H9 (cell line): Measurements from ENCODE around the gene MAN1A2. TPM values are rescaled to one million over a fixed set of nuclear protein-coding genes. Genes with fewer than 3 reads are reported as not detected.
A peak's percentile ranks its signal among the peaks of the same experiment; 100 is the strongest.
"Not testable (repeated sequence)": the region's sequence is repeated elsewhere in the genome, so short reads cannot be mapped to it uniquely, and the experiment has no call there.

ENCODE experiments used
- DNase-seq: peaks from one replicate; pipeline ENCODE4 v3.0.0-alpha.2; 2017
- H2AFZ ChIP-seq: one replicate; pipeline ENCODE4 v1.6.1; 2013; ENCODE audit warnings: mild to moderate bottlenecking, low read length, control low read depth, moderate library complexity
- H2AK5ac ChIP-seq: 2 replicates; pipeline ENCODE4 v1.6.1; 2013; ENCODE audit warnings: low read length, control low read depth, mixed read lengths; ENCODE audit not compliant: insufficient read length
- H2BK120ac ChIP-seq: one replicate; pipeline ENCODE4 v1.6.1; 2013; ENCODE audit warnings: low read depth, mild to moderate bottlenecking, low read length, control low read depth, inconsistent platforms; ENCODE audit not compliant: poor library complexity, severe bottlenecking
- H2BK12ac ChIP-seq: 2 replicates; pipeline ENCODE4 v1.6.1; 2013; ENCODE audit warnings: low read length, control low read depth, mixed read lengths, low read depth; ENCODE audit not compliant: insufficient read length
- H2BK15ac ChIP-seq: 2 replicates; pipeline ENCODE4 v1.6.1; 2013; ENCODE audit warnings: low read depth, low read length, control low read depth
- H2BK20ac ChIP-seq: one replicate; pipeline ENCODE4 v1.6.1; 2013; ENCODE audit warnings: low read depth, mild to moderate bottlenecking, low read length, control low read depth, inconsistent platforms; ENCODE audit not compliant: poor library complexity, severe bottlenecking
- H2BK5ac ChIP-seq: 2 replicates; pipeline ENCODE4 v1.6.1; 2013; ENCODE audit warnings: low read length, control low read depth, mixed read lengths; ENCODE audit not compliant: insufficient read length
- H3K14ac ChIP-seq: 2 replicates; pipeline ENCODE4 v1.6.1; 2013; ENCODE audit warnings: low read length, control low read depth; ENCODE audit not compliant: insufficient read depth
- H3K18ac ChIP-seq: 2 replicates; pipeline ENCODE4 v1.6.1; 2013; ENCODE audit warnings: low read depth, mild to moderate bottlenecking, mixed read lengths, low read length, control low read depth; ENCODE audit not compliant: insufficient read length
- H3K23ac ChIP-seq: 2 replicates; pipeline ENCODE4 v1.6.1; 2013; ENCODE audit warnings: low read length, control low read depth, mixed read lengths, low read depth; ENCODE audit not compliant: insufficient read length
- H3K23me2 ChIP-seq: 2 replicates; pipeline ENCODE4 v1.6.1; 2013; ENCODE audit warnings: low read depth, mild to moderate bottlenecking, mixed read lengths, low read length, control low read depth; ENCODE audit not compliant: insufficient read length, poor library complexity, severe bottlenecking
- H3K27ac ChIP-seq: 2 replicates; pipeline ENCODE4 v1.5.1; 2013; ENCODE audit warnings: low read length, control low read depth, mixed read lengths, low read depth; ENCODE audit not compliant: insufficient read length
- H3K27me3 ChIP-seq: 2 replicates; pipeline ENCODE4 v1.6.1; 2013; ENCODE audit warnings: low read length, control low read depth, inconsistent platforms; ENCODE audit not compliant: insufficient read depth
- H3K4ac ChIP-seq: 2 replicates; pipeline ENCODE4 v1.6.1; 2013; ENCODE audit warnings: low read depth, mild to moderate bottlenecking, control low read depth, inconsistent platforms, low read length, moderate library complexity
- H3K4me1 ChIP-seq: 2 replicates; pipeline ENCODE4 v1.6.1; 2013; ENCODE audit warnings: low read length, control low read depth, inconsistent platforms; ENCODE audit not compliant: insufficient read depth
- H3K4me2 ChIP-seq: 2 replicates; pipeline ENCODE4 v1.6.1; 2013; ENCODE audit warnings: low read length, control low read depth, mixed read lengths; ENCODE audit not compliant: insufficient read length, insufficient read depth
- H3K56ac ChIP-seq: 2 replicates; pipeline ENCODE4 v1.6.1; 2013; ENCODE audit warnings: low read depth, mild to moderate bottlenecking, mixed read lengths, low read length, control low read depth; ENCODE audit not compliant: insufficient read length
- H3K79me1 ChIP-seq: 2 replicates; pipeline ENCODE4 v1.6.1; 2013; ENCODE audit warnings: low read depth, mild to moderate bottlenecking, moderate library complexity, low read length, control low read depth, inconsistent platforms; ENCODE audit not compliant: insufficient read depth, poor library complexity, severe bottlenecking
- H3K79me2 ChIP-seq: 2 replicates; pipeline ENCODE4 v1.6.1; 2013; ENCODE audit warnings: low read length, control low read depth, inconsistent platforms; ENCODE audit not compliant: insufficient read depth
- H3K9ac ChIP-seq: 2 replicates; pipeline ENCODE4 v1.6.1; 2013; ENCODE audit warnings: low read length, control low read depth, mixed read lengths; ENCODE audit not compliant: insufficient read length; ENCODE audit errors: extremely low read depth
- H3K9me3 ChIP-seq: one replicate; pipeline ENCODE4 v1.6.1; 2013; ENCODE audit warnings: low read depth, low read length, inconsistent platforms; ENCODE audit not compliant: control insufficient read depth
- H3T11ph ChIP-seq: one replicate; pipeline ENCODE4 v1.6.1; 2013; ENCODE audit warnings: mild to moderate bottlenecking, low read length, control low read depth, inconsistent platforms
- H4K20me1 ChIP-seq: one replicate; pipeline ENCODE4 v1.6.1; 2013; ENCODE audit not compliant: control insufficient read depth, insufficient read length, insufficient read depth
- H4K5ac ChIP-seq: 2 replicates; pipeline ENCODE4 v1.6.1; 2013; ENCODE audit warnings: low read depth, mild to moderate bottlenecking, mixed read lengths, low read length, control low read depth; ENCODE audit not compliant: insufficient read length
- H4K8ac ChIP-seq: replicated peaks from 2 replicates; pipeline ENCODE4 v1.6.1; 2013; ENCODE audit warnings: low read length, control low read depth, mixed read lengths, low read depth; ENCODE audit not compliant: insufficient read length
- H4K91ac ChIP-seq: 2 replicates; pipeline ENCODE4 v1.6.1; 2013; ENCODE audit warnings: low read depth, mild to moderate bottlenecking, moderate library complexity, mixed read lengths, low read length, control low read depth; ENCODE audit not compliant: insufficient read length
- H3K27ac Mint-ChIP-seq, 3 experiments: 2 replicates in 2 of 3; 3 replicates in 1 of 3; pipeline ENCODE4 v1.8.0; 2020 to 2021; ENCODE audit warnings: mixed read lengths in 3 of 3, mild to moderate bottlenecking in 1 of 3, moderate library complexity in 1 of 3
- H3K27me3 Mint-ChIP-seq: 2 replicates; pipeline ENCODE4 v1.8.0; 2021; ENCODE audit warnings: low read depth, mild to moderate bottlenecking, moderate library complexity, mixed read lengths
- H3K36me3 Mint-ChIP-seq, 3 experiments: 2 replicates in 2 of 3; 3 replicates in 1 of 3; pipeline ENCODE4 v1.8.0; 2020 to 2021; ENCODE audit warnings: low read depth in 3 of 3, mixed read lengths in 3 of 3; ENCODE audit not compliant: insufficient read depth in 1 of 3
- H3K4me1 Mint-ChIP-seq, 2 experiments: 2 replicates each; pipeline ENCODE4 v1.8.0; 2020; ENCODE audit warnings: mixed read lengths in 2 of 2
- H3K4me3 Mint-ChIP-seq, 2 experiments: 2 replicates in 1 of 2; 3 replicates in 1 of 2; pipeline ENCODE4 v1.8.0; 2020 to 2021; ENCODE audit warnings: mild to moderate bottlenecking in 2 of 2, mixed read lengths in 2 of 2, moderate library complexity in 1 of 2
- H3K9me3 Mint-ChIP-seq, 2 experiments: 2 replicates in 1 of 2; 3 replicates in 1 of 2; pipeline ENCODE4 v1.8.0; 2020; ENCODE audit warnings: mild to moderate bottlenecking in 2 of 2, mixed read lengths in 2 of 2, moderate library complexity in 1 of 2
- WGBS: extraction: QIAGEN DNeasy Blood & Tissue Kit; methylation state at CpG from one replicate; pipeline ENCODE4 v1.1.7; 2013; ENCODE audit warnings: missing lambda C conversion rate, low lambda C conversion rate, mixed read lengths; ENCODE audit not compliant: insufficient read length; ENCODE audit errors: extremely low coverage; 5-methylcytosine and 5-hydroxymethylcytosine counted together
- total RNA-seq: library from RNA; stranded (reverse); gene quantifications from 2 replicates; pipeline ENCODE4 v1.2.1, GENCODE V29; 2021

The MAN1A2 gene
- total RNA-seq, 1 experiment from 2014 or later = 24.0 TPM

DNA sequence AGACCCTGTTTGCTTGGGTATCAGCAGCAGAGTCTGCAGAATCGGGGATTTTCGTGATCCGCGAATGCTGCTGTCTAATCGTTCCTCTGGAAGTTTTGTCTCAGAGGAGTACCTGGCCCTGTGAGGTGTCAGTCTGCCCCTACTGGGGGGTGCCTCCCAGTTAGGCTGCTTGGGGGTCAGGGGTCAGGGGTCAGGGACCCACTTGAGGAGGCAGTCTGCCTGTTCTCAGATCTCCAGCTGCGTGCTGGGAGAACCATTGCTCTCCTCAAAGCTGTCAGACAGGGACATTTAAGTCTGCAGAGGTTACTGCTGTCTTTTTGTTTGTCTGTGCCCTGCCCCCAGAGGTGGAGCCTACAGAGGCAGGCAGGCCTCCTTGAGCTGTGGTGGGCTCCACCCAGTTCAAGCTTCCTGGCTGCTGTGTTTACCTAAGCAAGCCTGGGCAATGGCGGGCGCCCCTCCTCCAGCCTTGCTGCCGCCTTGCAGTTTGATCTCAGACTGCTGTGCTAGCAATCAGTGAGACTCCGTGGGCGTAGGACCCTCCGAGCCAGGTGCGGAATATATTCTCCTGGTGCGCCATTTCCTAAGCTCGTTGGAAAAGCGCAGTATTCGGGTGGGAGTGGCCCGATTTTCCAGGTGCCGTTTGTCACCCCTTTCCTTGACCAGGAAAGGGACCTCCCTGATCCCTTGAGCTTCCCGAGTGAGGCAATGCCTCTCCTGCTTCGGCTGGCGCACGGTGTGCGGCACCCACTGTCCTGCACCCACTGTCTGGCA lies 9.2 kb upstream of the MAN1A2 start:
- H3K9ac ChIP-seq, H3K23me2 ChIP-seq, H3K79me2 ChIP-seq, H2AK5ac ChIP-seq, H4K8ac ChIP-seq, H3K56ac ChIP-seq, H2BK15ac ChIP-seq, H2BK120ac ChIP-seq, H3K79me1 ChIP-seq, H3K27ac ChIP-seq, H3K4me2 ChIP-seq, H3K27me3 ChIP-seq, H3K27me3 Mint-ChIP-seq, H3K4me3 Mint-ChIP-seq, H4K91ac ChIP-seq, H2AFZ ChIP-seq, H4K5ac ChIP-seq, H3K23ac ChIP-seq, H3K4me1 ChIP-seq, H4K20me1 ChIP-seq, H2BK20ac ChIP-seq, H3K4ac ChIP-seq, H2BK5ac ChIP-seq, DNase-seq, H3K9me3 ChIP-seq, H3T11ph ChIP-seq: not testable (repeated sequence)
- Histone ChIP-seq H3K18ac (peak overlapping the region; percentile 93), H3K14ac (0 out of 2 replicates have a peak overlapping the region, but pooled peaks have one; percentile 77), H2BK12ac (peak overlapping the region; percentile 76)
- Mint-ChIP-seq H3K9me3 (peaks cover 8 to 15% of the 10 kb centered on the region in 2 experiments; a peak in 3 of 5 replicates), H3K4me1 (peaks cover 8 to 16% of the 10 kb centered on the region in 2 experiments), H3K36me3 (peaks cover 0 to 22% (median 3%) of the 10 kb centered on the region in 3 experiments; a peak in 3 of 7 replicates), H3K27ac (peak overlapping the region; percentile 72 to 95 (median 90); a peak in 4 of 7 replicates)
- WGBS = no CpG with 5 or more reads among the region's 24 CpGs

DNA sequence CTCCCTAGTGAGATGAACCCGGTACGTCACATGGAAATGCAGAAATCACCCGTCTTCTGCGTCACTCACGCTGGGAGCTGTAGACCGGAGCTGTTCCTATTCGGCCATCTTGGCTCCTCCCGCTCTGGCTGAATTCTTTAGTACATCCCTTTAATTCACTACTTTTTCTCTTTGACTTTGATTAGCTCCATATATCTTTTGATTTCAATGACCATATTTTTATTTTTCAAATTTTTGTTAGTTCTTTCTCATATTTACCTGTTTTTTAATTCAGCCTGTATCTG lies 8.7 kb upstream of the MAN1A2 start:
- H3K27ac Mint-ChIP-seq = peak overlapping the region; percentile 72 to 95 (median 90); a peak in 4 of 7 replicates
- not testable (repeated sequence) for H2BK15ac ChIP-seq

More for the DNA sequence above, 8.7 kb upstream of the MAN1A2 start:
- not testable (repeated sequence) for H3K27ac ChIP-seq, H4K8ac ChIP-seq, DNase-seq, H3K4me3 Mint-ChIP-seq, H3K27me3 ChIP-seq, H2BK5ac ChIP-seq, H3K9ac ChIP-seq, H3K4me1 ChIP-seq, H2AK5ac ChIP-seq, H3K79me2 ChIP-seq, H4K20me1 ChIP-seq, H3K9me3 ChIP-seq, H3K56ac ChIP-seq, H3K23me2 ChIP-seq, H4K5ac ChIP-seq, H2BK120ac ChIP-seq, H3K4ac ChIP-seq, H3T11ph ChIP-seq, H3K27me3 Mint-ChIP-seq, H2AFZ ChIP-seq, H2BK20ac ChIP-seq, H3K23ac ChIP-seq, H3K4me2 ChIP-seq, H4K91ac ChIP-seq, H3K79me1 ChIP-seq
- Histone ChIP-seq H3K18ac (peak overlapping the region; percentile 93), H3K14ac (0 out of 2 replicates have a peak overlapping the region, but pooled peaks have one; percentile 77), H2BK12ac (peak overlapping the region; percentile 76)
- Mint-ChIP-seq H3K4me1 (peaks cover 11 to 18% of the 10 kb centered on the region in 2 experiments), H3K9me3 (peaks cover 8 to 15% of the 10 kb centered on the region in 2 experiments; a peak in 3 of 5 replicates), H3K36me3 (peaks cover 0 to 22% (median 3%) of the 10 kb centered on the region in 3 experiments; a peak in 3 of 7 replicates)
- no CpG with 5 or more reads among the region's 8 CpGs for WGBS
